ENCODE measurements around the gene B3GAT2.

Gene B3GAT2

GRCh38 chr6:70857387-70858077 lies 99.3 kb downstream of the B3GAT2 start:
- no peak overlapping the region for H3K4me3 ChIP-seq (ENCODE audit: low read depth, low read length)
- TF ChIP-seq, protein P1, sequence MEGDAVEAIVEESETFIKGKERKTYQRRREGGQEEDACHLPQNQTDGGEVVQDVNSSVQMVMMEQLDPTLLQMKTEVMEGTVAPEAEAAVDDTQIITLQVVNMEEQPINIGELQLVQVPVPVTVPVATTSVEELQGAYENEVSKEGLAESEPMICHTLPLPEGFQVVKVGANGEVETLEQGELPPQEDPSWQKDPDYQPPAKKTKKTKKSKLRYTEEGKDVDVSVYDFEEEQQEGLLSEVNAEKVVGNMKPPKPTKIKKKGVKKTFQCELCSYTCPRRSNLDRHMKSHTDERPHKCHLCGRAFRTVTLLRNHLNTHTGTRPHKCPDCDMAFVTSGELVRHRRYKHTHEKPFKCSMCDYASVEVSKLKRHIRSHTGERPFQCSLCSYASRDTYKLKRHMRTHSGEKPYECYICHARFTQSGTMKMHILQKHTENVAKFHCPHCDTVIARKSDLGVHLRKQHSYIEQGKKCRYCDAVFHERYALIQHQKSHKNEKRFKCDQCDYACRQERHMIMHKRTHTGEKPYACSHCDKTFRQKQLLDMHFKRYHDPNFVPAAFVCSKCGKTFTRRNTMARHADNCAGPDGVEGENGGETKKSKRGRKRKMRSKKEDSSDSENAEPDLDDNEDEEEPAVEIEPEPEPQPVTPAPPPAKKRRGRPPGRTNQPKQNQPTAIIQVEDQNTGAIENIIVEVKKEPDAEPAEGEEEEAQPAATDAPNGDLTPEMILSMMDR (IDR thresholded peaks at IDR 0.05; ENCODE audit: borderline replicate concordance, insufficient read depth, low read depth, low read length): no peak

GRCh38 chr6:70852667-70853246 lies 104.1 kb downstream of the B3GAT2 start:
- H3K4me3 ChIP-seq (ENCODE audit: low read depth, low read length): no peak overlapping the region
- TF ChIP-seq, protein P1 (IDR thresholded peaks at IDR 0.05; ENCODE audit: borderline replicate concordance, insufficient read depth, low read depth, low read length): no peak

DNA sequence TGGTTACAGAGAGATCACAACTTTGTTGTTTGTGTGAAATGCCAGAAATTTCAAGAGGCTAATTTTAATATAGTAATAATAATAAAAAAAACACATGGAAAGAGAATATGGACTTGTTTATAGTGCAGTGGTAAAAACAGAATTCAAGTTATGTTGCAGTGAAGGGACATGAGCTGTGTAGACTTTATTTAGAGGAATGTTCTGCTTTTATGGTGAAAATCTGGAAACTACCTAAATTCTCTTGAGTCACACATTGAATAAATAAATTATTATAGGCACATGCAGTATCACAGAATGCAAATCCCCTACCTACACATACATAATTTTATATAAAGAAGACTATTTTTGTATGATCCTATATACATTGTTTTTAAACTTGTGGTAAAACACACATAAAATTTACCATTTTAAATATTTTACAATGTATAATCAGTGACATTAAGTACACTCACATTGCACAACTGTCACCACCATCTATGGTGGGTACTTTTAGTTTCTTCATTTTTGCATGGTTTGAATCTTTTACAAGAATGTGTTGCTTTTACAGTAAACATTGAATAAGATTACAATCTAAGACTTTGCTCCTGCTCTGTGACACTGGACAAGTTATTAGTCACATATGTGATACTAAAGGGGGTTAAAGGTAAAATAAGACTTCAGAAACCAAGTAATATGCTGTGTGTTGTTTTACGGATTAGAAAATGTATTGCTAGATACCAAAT lies 107.4 kb downstream of the B3GAT2 start:
- TF ChIP-seq, protein P1 (IDR thresholded peaks at IDR 0.05; ENCODE audit: borderline replicate concordance, insufficient read depth, low read depth, low read length): no peak
- no peak overlapping the region for H3K4me3 ChIP-seq (ENCODE audit: low read depth, low read length)

GRCh38 chr6:70847106-70848084 lies 109.5 kb downstream of the B3GAT2 start:
- TF ChIP-seq, protein P1 (IDR thresholded peaks at IDR 0.05; ENCODE audit: borderline replicate concordance, insufficient read depth, low read depth, low read length): no peak
- H3K4me3 ChIP-seq (ENCODE audit: low read depth, low read length): no peak overlapping the region

DNA sequence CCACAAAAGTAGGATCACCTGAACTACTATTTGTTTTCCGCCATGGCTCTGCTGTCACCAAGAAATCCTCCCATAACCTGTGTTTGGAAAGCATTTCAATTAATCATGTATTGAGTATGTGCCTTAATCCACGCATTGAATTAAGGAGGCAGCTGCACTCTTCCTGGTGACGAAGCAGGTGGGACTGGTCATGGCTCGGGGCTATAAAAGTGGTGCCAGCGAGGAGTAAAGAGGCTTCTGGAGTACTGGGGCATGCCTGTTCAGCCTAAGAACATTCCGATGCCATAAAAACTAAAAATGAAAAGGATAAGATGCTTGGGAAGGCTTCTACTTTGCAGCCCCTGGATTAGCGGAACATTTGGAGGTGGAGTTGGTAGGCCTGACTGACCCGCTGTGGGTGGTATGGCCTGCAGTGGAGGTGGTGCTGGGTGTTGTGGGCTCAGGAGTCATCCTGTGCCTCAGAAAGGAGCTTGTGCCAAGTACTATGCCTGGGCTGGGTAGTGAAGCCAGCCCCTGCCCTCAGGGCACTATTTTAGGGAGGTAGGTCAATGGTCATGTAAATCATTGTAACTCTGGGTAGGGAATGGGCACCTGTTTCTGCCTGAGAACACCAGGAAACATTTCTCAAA lies 110.5 kb downstream of the B3GAT2 start:
- TF ChIP-seq, protein P1 (IDR thresholded peaks at IDR 0.05; ENCODE audit: borderline replicate concordance, insufficient read depth, low read depth, low read length): no peak
- no peak overlapping the region for H3K4me3 ChIP-seq (ENCODE audit: low read depth, low read length)

DNA sequence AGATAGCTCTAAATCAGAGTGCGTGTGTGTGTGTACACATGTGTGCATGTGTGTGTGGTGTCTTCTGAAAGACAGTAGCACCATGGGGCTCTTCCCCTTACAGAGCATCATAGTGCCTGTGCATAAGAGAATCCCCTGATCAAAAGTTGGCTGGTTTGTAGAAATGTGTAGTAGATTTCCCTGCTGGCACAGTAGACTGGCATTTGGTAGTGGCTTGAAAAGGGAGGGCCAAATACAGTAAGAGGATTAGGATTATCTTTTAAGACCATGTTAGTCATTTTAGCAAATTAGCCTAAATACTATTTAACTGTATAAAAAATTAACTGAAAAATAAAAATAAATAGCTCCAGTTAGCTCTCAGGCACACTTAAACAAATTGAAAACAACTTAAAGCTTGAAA lies 112.6 kb downstream of the B3GAT2 start:
- TF ChIP-seq, protein P1 (IDR thresholded peaks at IDR 0.05; ENCODE audit: borderline replicate concordance, insufficient read depth, low read depth, low read length): no peak
- no peak overlapping the region for H3K4me3 ChIP-seq (ENCODE audit: low read depth, low read length)
